IMR-90 (cell line): ENCODE measurements around the gene MMS19. TPM values are rescaled to one million over a fixed set of nuclear protein-coding genes. Genes with fewer than 3 reads are reported as not detected.
A peak's percentile ranks its signal among the peaks of the same experiment; 100 is the strongest.

Experiments
- ATAC-seq: fragments of 200-7000 bp; cut with Tn5 transposase; 2 replicates; pipeline ENCODE4 v1.9.1; 2020; ENCODE audit warnings: low read depth, mild to moderate bottlenecking, moderate library complexity
- BruUV-seq: library from RNA; stranded (reverse); fragments of 400-500 nt; replicated peaks from 2 replicates; lab custom pipeline; 2021; lab: Mats Ljungman, UMichigan
- CTCF ChIA-PET: fragments of 300-600 bp; formaldehyde crosslinking; extraction: SDS; loops from one replicate; lab custom pipeline; 2021; ENCODE audit warnings: antibody characterized with exemption; lab: Yijun Ruan, JAX
- POLR2A ChIA-PET: fragments of 300-600 bp; sonication (Branson Sonifier 250); formaldehyde crosslinking; loops from one replicate; lab custom pipeline; 2022; ENCODE audit warnings: antibody characterized with exemption; ENCODE audit not compliant: unreplicated experiment; lab: Charles Lee
- DNase-seq: peaks from one replicate; pipeline ENCODE4 v3.0.0; 2013
- H2AFZ ChIP-seq: replicated peaks from 2 replicates; pipeline ENCODE3; 2013; ENCODE audit warnings: low read length, mild to moderate bottlenecking; ENCODE audit not compliant: poor library complexity
- H2AK5ac ChIP-seq: 2 replicates; pipeline ENCODE4 v1.6.1; 2013; ENCODE audit warnings: low read depth, low read length, inconsistent platforms
- H2AK9ac ChIP-seq: replicated peaks from 2 replicates; pipeline ENCODE3; 2013; ENCODE audit warnings: mild to moderate bottlenecking, low read depth, low read length, moderate library complexity; ENCODE audit not compliant: poor library complexity
- H2BK120ac ChIP-seq: 2 replicates; pipeline ENCODE4 v1.6.1; 2013; ENCODE audit warnings: low read depth, low read length, inconsistent platforms
- H2BK15ac ChIP-seq: 3 replicates; pipeline ENCODE4 v1.6.1; 2013; ENCODE audit warnings: low read depth, low read length, inconsistent platforms
- H2BK20ac ChIP-seq: 2 replicates; pipeline ENCODE4 v1.6.1; 2013; ENCODE audit warnings: low read depth, mild to moderate bottlenecking, inconsistent platforms, low read length, moderate library complexity
- H2BK5ac ChIP-seq: 2 replicates; pipeline ENCODE4 v1.6.1; 2013; ENCODE audit warnings: mild to moderate bottlenecking, low read depth, low read length, inconsistent platforms; ENCODE audit not compliant: poor library complexity, severe bottlenecking
- H3K14ac ChIP-seq: replicated peaks from 2 replicates; pipeline ENCODE4 v1.6.1; 2013; ENCODE audit warnings: low read depth, low read length, inconsistent platforms
- H3K18ac ChIP-seq: 2 replicates; pipeline ENCODE4 v1.6.1; 2013; ENCODE audit warnings: low read depth, low read length, control low read depth
- H3K23ac ChIP-seq: 2 replicates; pipeline ENCODE4 v1.6.1; 2013; ENCODE audit warnings: low read depth, low read length, inconsistent platforms
- H3K27ac ChIP-seq: 2 replicates; pipeline ENCODE4 v1.5.1; 2013; ENCODE audit warnings: mild to moderate bottlenecking, control low read depth, low read length; ENCODE audit not compliant: insufficient read depth
- H3K27me3 ChIP-seq: 2 replicates; pipeline ENCODE4 v1.6.1; 2013; ENCODE audit warnings: low read length; ENCODE audit not compliant: control insufficient read depth, insufficient read depth
- H3K36me3 ChIP-seq: 2 replicates; pipeline ENCODE4 v1.6.1; 2013; ENCODE audit warnings: low read length, mixed read lengths; ENCODE audit not compliant: control insufficient read depth, insufficient read depth
- H3K4ac ChIP-seq: 2 replicates; pipeline ENCODE4 v1.6.1; 2013; ENCODE audit warnings: low read depth, low read length, inconsistent platforms
- H3K4me1 ChIP-seq: 2 replicates; pipeline ENCODE4 v1.6.1; 2013; ENCODE audit warnings: low read length, mixed read lengths; ENCODE audit not compliant: control insufficient read depth, insufficient read depth
- H3K4me2 ChIP-seq: 2 replicates; pipeline ENCODE4 v1.6.1; 2013; ENCODE audit warnings: low read depth, mild to moderate bottlenecking, control low read depth, low read length, moderate library complexity
- H3K4me3 ChIP-seq: 2 replicates; pipeline ENCODE4 v1.5.1; 2013; ENCODE audit warnings: low read depth, mild to moderate bottlenecking, control low read depth, low read length, moderate library complexity; ENCODE audit not compliant: insufficient read depth
- H3K56ac ChIP-seq: 2 replicates; pipeline ENCODE4 v1.6.1; 2013; ENCODE audit warnings: low read length, inconsistent platforms; ENCODE audit not compliant: insufficient read depth; ENCODE audit errors: extremely low read depth
- H3K79me1 ChIP-seq, 2 experiments: 2 replicates each; pipeline ENCODE4 v1.6.1; 2013; ENCODE audit warnings: low read length in 2 of 2, inconsistent platforms in 1 of 2, low read depth in 1 of 2
- H3K9ac ChIP-seq: 2 replicates; pipeline ENCODE4 v1.6.1; 2013; ENCODE audit warnings: low read depth, low read length, control low read depth
- H3K9me1 ChIP-seq: 2 replicates; pipeline ENCODE4 v1.6.1; 2013; ENCODE audit warnings: low read length, inconsistent platforms; ENCODE audit not compliant: insufficient read depth
- H3K9me3 ChIP-seq: 2 replicates; pipeline ENCODE4 v1.6.1; 2013; ENCODE audit warnings: low read length; ENCODE audit not compliant: control insufficient read depth, insufficient read depth
- H4K20me1 ChIP-seq: 2 replicates; pipeline ENCODE4 v1.6.1; 2013; ENCODE audit warnings: low read length, inconsistent platforms; ENCODE audit not compliant: insufficient read depth
- H4K5ac ChIP-seq: 2 replicates; pipeline ENCODE4 v1.6.1; 2013; ENCODE audit warnings: mild to moderate bottlenecking, low read depth, low read length, control low read depth
- H4K8ac ChIP-seq, 2 experiments: 2 replicates each; pipeline ENCODE4 v1.6.1; 2013; ENCODE audit warnings: low read depth in 2 of 2, low read length in 2 of 2, control low read depth in 1 of 2, inconsistent platforms in 1 of 2
- H4K91ac ChIP-seq: 2 replicates; pipeline ENCODE4 v1.6.1; 2013; ENCODE audit warnings: low read depth, low read length, inconsistent platforms; ENCODE audit not compliant: insufficient read depth
- BHLHE40 ChIP-seq: fragments of 150-350 bp; IDR thresholded peaks from 2 replicates; pipeline ENCODE4 v1.6.1; 2016; ENCODE audit warnings: mild to moderate bottlenecking, low read depth, low read length
- MXI1 ChIP-seq: IDR thresholded peaks from 2 replicates; pipeline ENCODE4 v1.6.1; 2012; ENCODE audit warnings: low read depth, mild to moderate bottlenecking, low read length, moderate library complexity, borderline replicate concordance
- POLR2A ChIP-seq: IDR thresholded peaks from 2 replicates; pipeline ENCODE4 v1.6.1; 2012; ENCODE audit warnings: mild to moderate bottlenecking, low read depth, low read length
- RAD21 ChIP-seq: IDR thresholded peaks from 2 replicates; pipeline ENCODE4 v1.6.1; 2012; ENCODE audit warnings: low read length, improper control_type of control experiment
- WGBS, 2 experiments: methylation state at CpG; one replicate each; pipeline versions ENCODE4 v1.1.5 to v1.1.7; 2013; ENCODE audit warnings: missing lambda C conversion rate in 2 of 2; ENCODE audit not compliant: insufficient read length in 1 of 2; ENCODE audit errors: extremely low coverage in 2 of 2; 5-methylcytosine and 5-hydroxymethylcytosine counted together
- dilution Hi-C: fragments of 300-500 bp; cut with HindIII; formaldehyde crosslinking; loops from one replicate; pipeline ENCODE4 v1.14.3; 2018; ENCODE audit warnings: low sequenced_read_pairs; ENCODE audit not compliant: unreplicated experiment
- in situ Hi-C: fragments of 300-500 bp; cut with MboI; formaldehyde crosslinking; loops from 3 replicates; pipeline ENCODE4 v1.14.3; 2019; ENCODE audit warnings: low sequenced_read_pairs, inconsistent platforms, mixed read lengths
- intact Hi-C: fragments of 100-400 bp; cut with micrococcal nuclease; formaldehyde crosslinking; loops from 2 replicates; pipeline ENCODE4 v1.10.0; 2022
- polyA plus RNA-seq, 3 experiments: library from polyadenylated mRNA; depleted of rRNA; stranded (reverse); fragments of >200 nt; gene quantifications; 2 replicates each; pipeline ENCODE4 v1.2.3, GENCODE V29; 2012; ENCODE audit warnings: low replicate concordance in 1 of 3
- total RNA-seq: library from RNA; depleted of rRNA; stranded (reverse); fragments of >200 nt; gene quantifications from 2 replicates; pipeline ENCODE4 v1.2.3, GENCODE V29; 2012

MMS19 gene
- total and polyA plus RNA-seq, 2 of the 4 experiments (the other 2 are of a cell fraction): 70.1 to 72.7 TPM

DNA sequence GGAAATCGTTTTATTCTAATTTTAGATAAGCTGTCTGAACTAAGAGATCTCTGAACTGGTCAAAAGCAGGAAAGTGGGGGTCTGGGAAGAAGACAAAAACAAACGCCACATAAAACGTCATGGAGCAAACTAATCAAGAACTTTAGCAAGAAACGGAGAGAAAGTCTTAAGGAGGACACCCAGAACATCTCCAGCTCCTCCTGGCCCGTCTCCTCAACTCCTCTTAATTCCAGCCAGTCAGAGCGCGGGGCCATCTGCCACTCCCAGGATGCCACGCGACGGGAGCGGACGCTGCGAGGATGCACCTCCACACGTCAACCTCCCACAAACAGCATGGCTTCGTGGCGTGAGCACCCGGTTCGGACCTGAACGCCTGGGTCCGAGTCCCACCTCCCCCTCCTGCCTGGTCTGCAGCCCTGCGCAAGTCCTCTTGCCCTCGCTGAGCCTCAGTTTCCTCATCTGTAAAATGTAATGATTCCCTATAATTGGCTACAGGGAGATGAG lies 598 bp downstream of the MMS19 start:
- peak overlapping the region; percentile 79 for H3K4me3 ChIP-seq
- H4K91ac ChIP-seq: peak overlapping the region; percentile 86
- H4K5ac ChIP-seq: peak overlapping the region; percentile 22
- peak overlapping the region; percentile 87 for H2BK5ac ChIP-seq
- peak overlapping the region; percentile 96 for H3K23ac ChIP-seq
- CTCF ChIA-PET: interaction anchor here (0.6 kb wide), 1 partner anchor 19 kb away, joined by 3 read pairs; no protein-coding TSS in a partner anchor
- WGBS, 2 experiments: 0% methylated on average over 2 of the region's 22 CpGs; no CpG with 5 or more reads in 1 of the 2 experiments
- peak overlapping the region; percentile 17; the same call in 1 of the 2 replicates for H3K18ac ChIP-seq
- intact Hi-C loops: loop anchor here (1.0 to 5.0 kb wide), 2 partner anchors 145 to 190 kb away; partner anchors contain the start of genes AVPI1 and PI4K2A
- H3K27me3 ChIP-seq: no peaks in the 10 kb centered on the region
- peak overlapping the region; percentile 99 for H2AK5ac ChIP-seq
- H3K9me3 ChIP-seq: no peaks in the 10 kb centered on the region
- H3K79me1 ChIP-seq: peaks cover 28 to 73% of the 10 kb centered on the region in 2 experiments
- TF ChIP-seq BHLHE40 (no peak), RAD21 (peak; percentile 5; the same call in 1 of the 2 replicates), POLR2A (peak; percentile 89), MXI1 (peak; percentile 98)
- H3K36me3 ChIP-seq: peaks cover 6% of the 10 kb centered on the region; the same call in 1 of the 2 replicates
- H4K20me1 ChIP-seq: peaks cover 60% of the 10 kb centered on the region
- H3K56ac ChIP-seq: peak overlapping the region; percentile 92
- H2BK20ac ChIP-seq: no peak overlapping the region
- ATAC-seq (peak; percentile 38), DNase-seq (peak; percentile 74)
- POLR2A ChIA-PET: interaction anchor here (0.6 to 1.0 kb wide), 3 partner anchors 24 to 55 kb away, joined by 3 to 6 read pairs (median 4); no protein-coding TSS in a partner anchor
- peaks cover 9% of the 10 kb centered on the region for H3K4me1 ChIP-seq
- peak overlapping the region; percentile 46; the same call in 1 of the 3 replicates for H2BK15ac ChIP-seq
- peak overlapping the region; percentile 81 for H3K9ac ChIP-seq
- H2AK9ac ChIP-seq: peak overlapping the region; percentile 99
- peak overlapping the region; percentile 39; the same call in 1 of the 2 replicates for H2BK120ac ChIP-seq
- peak overlapping the region; percentile 90 for H3K4me2 ChIP-seq
- peak overlapping the region; percentile 76 for H3K27ac ChIP-seq
- dilution Hi-C loops: no loop called here
- H3K9me1 ChIP-seq: peaks cover 22% of the 10 kb centered on the region
- peak overlapping the region; percentile 68 to 85 for H4K8ac ChIP-seq
- H3K4ac ChIP-seq: peak overlapping the region; percentile 96
- in situ Hi-C loops: no loop called here
- H2AFZ ChIP-seq: peak overlapping the region; percentile 95
- peak overlapping the region; percentile 93 for H3K14ac ChIP-seq
- BruUV-seq: no TSS peak
